T-helper 1 cell treated with Interleukin-12 subunit alpha and Interleukin-12 subunit beta and Interleukin-4 antibody, amounts not matched to agents 30 ng/mL and 1 ng/mL, for 36 hours (primary cell): ENCODE measurements around the gene ADAM17. TPM values are rescaled to one million over a fixed set of nuclear protein-coding genes. Genes with fewer than 3 reads are reported as not detected.

Source experiments
- intact Hi-C: fragments of 100-400 bp; cut with micrococcal nuclease; formaldehyde crosslinking; loops from one replicate; pipeline ENCODE4 v1.15.1; 2024
- total RNA-seq: library from RNA; stranded (reverse); gene quantifications from 2 replicates; pipeline ENCODE4 v1.2.3, GENCODE V29; 2022

The ADAM17 gene
- total RNA-seq, 1 donor from 2014 or later: 27.4 TPM

GRCh38 chr2:9570182-9571060 lies 14.8 kb upstream of the ADAM17 start:
- intact Hi-C loops: loop anchor here (5.0 kb wide), 1 partner anchor 37 kb away; no protein-coding TSS in a partner anchor

- intact Hi-C loops: no loop called here
Observed at GRCh38 chr2:9565436-9566153, 10.0 kb upstream of the ADAM17 start.

GRCh38 chr2:9560628-9561027 lies 5.0 kb upstream of the ADAM17 start:
- intact Hi-C loops: no loop called here

- intact Hi-C loops: loop anchor here (5.0 to 10.0 kb wide), 4 partner anchors 193 to 1126 kb away; partner anchors contain the start of genes KIDINS220, NOL10 and ODC1
Observed at GRCh38 chr2:9558948-9559381, 3.3 kb upstream of the ADAM17 start.

- intact Hi-C loops: loop anchor here (1.0 to 10.0 kb wide), 6 partner anchors 63 to 1129 kb away; partner anchors contain the start of genes KIDINS220, NOL10 and ODC1
Observed at GRCh38 chr2:9556121-9556743, 602 bp upstream of the ADAM17 start.

- intact Hi-C loops: loop anchor here (1.0 to 10.0 kb wide), 17 partner anchors 53 to 1130 kb away; partner anchors contain the start of genes CPSF3, GRHL1, HPCAL1 and IAH1
Observed at GRCh38 chr2:9554921-9555296, 721 bp downstream of the ADAM17 start.

- intact Hi-C loops: loop anchor here (10.0 kb wide), 1 partner anchor 1132 kb away; the partner anchor contains the start of gene NOL10
Observed at GRCh38 chr2:9552219-9553178, 3.1 kb downstream of the ADAM17 start.

- intact Hi-C loops: loop anchor here (10.0 kb wide), 1 partner anchor 1134 kb away; the partner anchor contains the start of gene NOL10
Observed at GRCh38 chr2:9550859-9551391, 4.7 kb downstream of the ADAM17 start.

GRCh38 chr2:9549420-9549819 lies 6.2 kb downstream of the ADAM17 start:
- intact Hi-C loops: no loop called here

GRCh38 chr2:9548506-9548905 lies 7.1 kb downstream of the ADAM17 start:
- intact Hi-C loops: no loop called here

GRCh38 chr2:9547262-9547991 lies 8.2 kb downstream of the ADAM17 start:
- intact Hi-C loops: no loop called here

GRCh38 chr2:9545502-9545901 lies 10.1 kb downstream of the ADAM17 start:
- intact Hi-C loops: no loop called here

- intact Hi-C loops: no loop called here
Observed at GRCh38 chr2:9543557-9543956, 12.1 kb downstream of the ADAM17 start.

GRCh38 chr2:9539531-9539930 lies 16.1 kb downstream of the ADAM17 start:
- intact Hi-C loops: no loop called here

GRCh38 chr2:9538000-9538507 lies 17.6 kb downstream of the ADAM17 start:
- intact Hi-C loops: no loop called here

- intact Hi-C loops: no loop called here
Observed at GRCh38 chr2:9536504-9536903, 19.1 kb downstream of the ADAM17 start.

GRCh38 chr2:9535177-9535576 lies 20.5 kb downstream of the ADAM17 start:
- intact Hi-C loops: no loop called here

GRCh38 chr2:9533663-9534062 lies 22.0 kb downstream of the ADAM17 start:
- intact Hi-C loops: no loop called here

GRCh38 chr2:9532421-9532820 lies 23.2 kb downstream of the ADAM17 start:
- intact Hi-C loops: no loop called here
